Measurements from ENCODE around the gene EIF2D.

DNA sequence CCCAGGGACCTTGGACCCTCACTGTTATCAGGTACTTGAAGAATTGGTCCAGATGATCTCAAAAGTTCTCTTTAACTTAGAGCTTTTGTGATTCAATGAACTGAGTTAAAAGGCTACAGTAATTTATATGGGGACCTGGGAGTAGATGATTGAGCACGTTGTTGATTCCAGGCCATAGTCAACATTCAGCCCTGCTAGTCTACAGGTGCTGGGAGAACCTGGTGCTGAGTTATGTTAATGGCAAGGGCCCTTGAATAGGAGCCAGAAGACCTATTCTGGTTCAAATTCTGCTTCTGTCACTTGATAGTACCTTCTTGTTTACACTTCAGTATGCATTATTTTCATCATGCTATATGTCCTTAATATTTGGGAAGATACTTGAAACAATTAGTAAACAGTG is 34.2 kb upstream of the EIF2D start:
- TF ChIP-seq, protein P1, sequence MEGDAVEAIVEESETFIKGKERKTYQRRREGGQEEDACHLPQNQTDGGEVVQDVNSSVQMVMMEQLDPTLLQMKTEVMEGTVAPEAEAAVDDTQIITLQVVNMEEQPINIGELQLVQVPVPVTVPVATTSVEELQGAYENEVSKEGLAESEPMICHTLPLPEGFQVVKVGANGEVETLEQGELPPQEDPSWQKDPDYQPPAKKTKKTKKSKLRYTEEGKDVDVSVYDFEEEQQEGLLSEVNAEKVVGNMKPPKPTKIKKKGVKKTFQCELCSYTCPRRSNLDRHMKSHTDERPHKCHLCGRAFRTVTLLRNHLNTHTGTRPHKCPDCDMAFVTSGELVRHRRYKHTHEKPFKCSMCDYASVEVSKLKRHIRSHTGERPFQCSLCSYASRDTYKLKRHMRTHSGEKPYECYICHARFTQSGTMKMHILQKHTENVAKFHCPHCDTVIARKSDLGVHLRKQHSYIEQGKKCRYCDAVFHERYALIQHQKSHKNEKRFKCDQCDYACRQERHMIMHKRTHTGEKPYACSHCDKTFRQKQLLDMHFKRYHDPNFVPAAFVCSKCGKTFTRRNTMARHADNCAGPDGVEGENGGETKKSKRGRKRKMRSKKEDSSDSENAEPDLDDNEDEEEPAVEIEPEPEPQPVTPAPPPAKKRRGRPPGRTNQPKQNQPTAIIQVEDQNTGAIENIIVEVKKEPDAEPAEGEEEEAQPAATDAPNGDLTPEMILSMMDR (IDR thresholded peaks at IDR 0.05) = no peak
- TF ChIP-seq POLR2A (IDR thresholded peaks at IDR 0.05) = no peak

All from body of pancreas (tissue), 4 donors.